Forelimb muscle (tissue), 1 donor: Measurements from ENCODE around the gene IFIH1. TPM values are rescaled to one million over a fixed set of nuclear protein-coding genes. Genes with fewer than 3 reads are reported as not detected.

Experiments used
- DNase-seq: peaks from one replicate; pipeline ENCODE4 v3.0.0-alpha.2; 2013; ENCODE audit warnings: low read depth
- polyA plus RNA-seq: library from polyadenylated mRNA; unstranded; fragments of 120-200 nt; gene quantifications from one replicate; pipeline ENCODE4 v1.2.1, GENCODE V29; 2013; ENCODE audit not compliant: insufficient read length

Gene IFIH1
- polyA plus RNA-seq, 1 donor: 2.3 TPM

DNA sequence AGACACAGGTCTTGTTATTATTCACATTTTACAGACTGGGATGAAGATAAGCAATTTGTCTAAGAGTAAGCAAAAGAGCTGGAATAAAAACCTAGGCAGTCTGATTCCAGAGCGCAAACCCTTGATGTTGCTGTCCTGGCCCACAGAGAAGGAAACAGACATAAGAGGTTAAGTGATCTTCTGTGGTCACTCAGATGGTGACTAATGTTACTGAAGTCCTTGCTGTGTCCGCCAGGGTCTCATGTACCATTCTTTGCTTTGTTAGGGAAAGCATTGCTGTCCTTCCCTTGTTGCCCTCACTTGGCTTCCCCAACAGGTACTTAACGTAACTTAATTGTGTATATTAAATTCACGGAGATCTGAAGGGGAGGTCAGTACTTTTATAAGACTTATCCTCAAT lies 60.3 kb downstream of the IFIH1 start:
- no peak for DNase-seq

DNA sequence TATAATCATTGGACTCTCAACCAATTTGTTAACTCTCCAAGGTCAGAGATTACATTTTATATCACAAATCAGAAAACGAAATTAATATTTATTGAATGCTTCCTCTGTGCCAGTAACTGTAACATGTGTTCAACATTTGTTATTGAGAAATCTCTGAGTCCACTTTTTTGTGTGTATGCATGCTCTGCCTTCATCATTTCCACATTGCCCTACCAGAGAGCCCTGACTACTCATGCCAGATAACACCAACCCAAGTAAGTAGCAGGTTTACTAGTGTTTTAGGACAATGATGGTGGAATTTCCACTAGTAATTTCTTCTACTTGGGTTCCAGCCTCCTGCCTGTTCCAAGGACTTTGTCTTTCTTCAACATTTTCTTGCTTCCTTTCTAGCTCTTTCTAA lies 61.1 kb downstream of the IFIH1 start:
- no peak for DNase-seq

DNA sequence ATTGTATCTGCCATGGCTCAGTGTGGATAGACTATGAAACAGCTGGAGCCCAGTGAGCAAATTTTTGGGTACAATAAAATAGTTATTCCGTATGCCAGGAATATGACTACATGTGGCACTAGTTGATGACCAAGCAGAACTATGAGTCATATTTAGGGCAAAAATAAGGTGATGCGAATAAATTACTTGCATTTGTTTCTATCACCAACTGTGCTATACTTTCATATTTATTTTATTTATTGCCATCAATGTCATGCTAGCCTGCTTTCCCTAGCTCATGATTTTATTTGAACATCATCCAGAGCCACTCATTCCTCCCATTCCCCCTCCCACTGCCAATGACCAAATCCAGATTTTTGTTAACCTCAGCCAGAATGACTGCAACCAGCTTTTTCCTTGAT lies 61.9 kb downstream of the IFIH1 start:
- no peak for DNase-seq

DNA sequence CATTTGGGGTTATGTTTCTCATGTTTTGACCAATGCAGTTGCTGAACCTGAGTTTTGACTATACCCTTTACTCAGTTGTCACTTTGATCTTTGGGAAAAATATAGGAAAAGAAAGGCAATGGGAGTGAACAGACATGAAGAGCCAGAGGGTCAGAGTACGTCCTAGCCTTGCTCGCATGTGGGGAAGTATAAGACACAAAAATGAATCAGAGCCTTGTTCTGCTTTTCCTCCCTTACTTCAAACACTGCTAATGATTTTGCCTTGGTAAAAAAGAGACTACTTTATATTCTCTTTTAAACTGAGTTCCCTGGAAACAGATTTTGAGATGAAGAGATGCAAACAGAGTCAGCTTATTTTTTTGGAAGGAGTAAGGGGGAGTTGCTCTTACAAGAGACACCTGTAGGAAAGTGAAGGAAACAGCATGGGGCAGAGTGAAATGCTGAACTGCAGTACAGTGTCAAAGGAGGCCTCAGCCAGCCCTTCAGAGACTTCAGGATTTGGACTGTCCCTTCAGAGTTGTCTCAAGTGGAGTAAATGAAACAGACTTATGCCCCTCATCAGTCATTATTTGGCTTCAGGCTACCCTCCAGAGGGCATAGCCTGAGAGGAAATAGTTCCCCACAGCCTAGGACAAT lies 64.1 kb downstream of the IFIH1 start:
- no peak for DNase-seq

DNA sequence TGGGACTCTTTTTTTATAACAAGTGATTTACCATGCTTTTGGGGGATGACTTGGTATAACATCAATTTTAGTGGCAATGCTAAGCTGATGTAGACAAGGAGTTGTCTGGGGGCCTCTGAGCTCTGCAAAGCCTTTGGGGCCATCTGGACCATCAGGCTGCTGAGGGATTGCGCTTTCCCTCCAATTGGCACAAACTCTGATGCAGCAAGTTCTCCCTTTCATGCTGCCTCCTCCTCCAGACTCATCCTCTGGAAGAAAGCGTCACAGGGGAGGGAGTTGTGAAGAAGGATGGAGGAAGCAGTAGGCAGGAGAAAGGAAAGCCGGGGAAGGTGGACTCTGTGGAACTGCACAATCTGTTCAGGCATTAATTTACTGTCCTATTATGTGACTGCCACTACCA lies 65.0 kb downstream of the IFIH1 start:
- DNase-seq: no peak

DNA sequence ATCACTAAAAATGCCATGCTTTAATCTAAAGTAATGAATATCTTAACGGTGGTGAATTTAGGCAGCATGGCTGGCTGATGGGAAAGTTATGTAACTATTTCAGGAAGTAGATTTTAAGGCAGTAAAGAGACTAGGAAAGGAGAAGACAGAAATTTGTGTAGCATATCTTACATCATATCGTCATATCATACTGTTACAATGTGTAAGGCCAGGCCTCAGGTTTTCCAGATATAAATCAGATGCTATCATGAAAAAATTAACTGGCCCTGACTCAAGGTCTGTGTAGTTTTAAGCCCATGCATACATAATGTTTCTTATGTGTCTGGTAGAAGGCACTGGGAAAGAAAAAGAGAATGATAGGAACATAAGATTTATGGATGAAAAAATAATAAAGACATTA lies 66.3 kb downstream of the IFIH1 start:
- no peak for DNase-seq

DNA sequence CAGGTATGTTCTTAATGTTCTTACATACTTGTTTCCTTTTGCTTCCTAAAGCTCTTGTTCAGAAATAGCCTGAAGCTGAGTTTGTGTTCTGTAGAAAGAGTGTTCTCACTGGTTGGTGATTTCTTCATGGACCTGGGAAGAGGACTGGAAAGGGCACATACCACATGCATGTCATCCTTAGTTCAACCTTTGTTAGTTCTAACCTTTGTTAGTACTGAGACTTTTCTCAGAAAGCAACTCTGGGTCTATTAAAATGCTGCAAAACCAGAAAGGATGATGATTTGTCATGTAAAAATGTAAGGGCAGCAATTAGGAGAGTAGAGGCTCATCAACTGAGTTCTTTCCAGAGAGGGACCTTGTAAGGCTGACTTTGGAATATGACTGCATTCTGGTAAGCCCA lies 72.7 kb downstream of the IFIH1 start:
- no peak for DNase-seq

DNA sequence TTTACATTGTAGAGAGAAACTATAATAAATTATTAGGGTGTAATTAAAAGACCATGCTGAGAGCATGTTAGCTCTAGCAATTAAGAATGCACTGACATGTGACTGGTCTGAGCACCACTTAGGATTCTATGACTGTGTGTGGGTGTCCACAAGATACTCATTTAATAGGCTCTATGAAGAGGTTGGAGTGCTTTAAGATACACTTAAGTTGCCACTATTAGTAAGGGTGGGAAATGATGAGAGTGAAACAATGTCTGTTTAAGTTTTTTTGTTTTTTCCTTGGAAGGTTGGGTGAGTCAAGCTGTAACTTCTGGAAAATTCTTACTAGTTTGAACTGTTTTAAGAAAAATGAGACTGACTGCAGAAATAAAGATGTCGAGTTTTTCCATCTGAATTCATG lies 73.4 kb downstream of the IFIH1 start:
- no peak for DNase-seq

DNA sequence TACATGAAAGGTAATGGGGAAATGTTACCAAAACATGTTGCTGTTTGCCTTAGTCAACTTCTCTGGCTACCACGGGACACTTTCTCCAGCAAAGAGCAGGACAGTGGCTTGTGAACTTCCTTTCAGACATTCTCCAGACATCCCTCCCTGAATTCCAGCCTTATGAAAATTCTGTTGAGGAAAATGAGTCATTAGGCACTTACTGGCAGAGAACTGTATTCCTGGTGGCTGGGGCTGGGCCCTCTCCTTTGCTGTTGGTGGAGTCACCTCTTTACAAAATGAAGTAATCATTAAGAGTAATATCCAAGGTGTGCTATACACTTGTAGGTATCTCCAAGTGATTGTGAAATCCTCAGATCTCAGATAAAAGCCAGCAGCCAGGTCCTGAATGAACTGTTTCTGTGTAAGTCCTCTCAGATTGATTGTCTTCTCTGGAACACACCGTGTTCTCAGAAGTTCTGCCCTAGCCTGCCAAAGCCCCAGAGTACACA lies 73.9 kb downstream of the IFIH1 start:
- no peak for DNase-seq

DNA sequence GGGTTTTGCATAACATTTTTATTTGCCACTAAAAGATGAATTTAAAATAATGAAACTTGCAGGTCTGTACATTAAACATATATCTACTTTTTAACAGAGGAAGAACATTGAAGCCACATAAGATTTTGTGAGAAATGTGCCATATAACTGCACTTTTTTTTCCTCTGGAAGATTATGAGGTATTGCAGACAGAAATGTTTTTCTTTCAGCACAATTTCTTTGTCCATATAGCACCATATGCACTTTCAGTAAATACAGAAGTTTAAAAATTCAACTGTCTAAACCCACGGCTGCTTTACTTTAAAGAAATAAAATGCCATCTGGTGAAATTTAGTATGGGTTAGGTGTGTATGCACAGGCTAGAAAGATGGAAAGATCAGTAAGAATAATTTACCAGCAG lies 74.8 kb downstream of the IFIH1 start:
- no peak for DNase-seq

DNA sequence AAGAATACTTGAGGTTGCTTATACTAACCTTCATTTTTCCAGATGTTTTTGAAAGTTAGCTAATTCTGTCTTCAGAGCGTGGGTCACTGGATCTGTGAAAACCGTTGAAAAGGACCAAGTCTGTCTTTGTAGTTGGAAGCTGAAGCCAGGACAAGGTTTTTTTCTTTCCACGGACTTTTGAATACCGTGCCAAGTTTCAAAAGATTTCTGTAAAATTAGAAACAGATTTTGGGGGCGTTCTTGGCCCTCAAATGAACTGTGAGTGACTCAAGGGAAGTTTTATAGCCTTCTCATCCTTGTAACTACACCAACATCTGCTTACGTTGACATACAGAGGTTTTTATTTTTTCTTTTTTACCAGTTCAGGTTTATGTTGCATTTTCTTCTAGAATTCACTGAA lies 75.2 kb downstream of the IFIH1 start, which contains the start of gene FAP:
Gene FAP, minus strand, starts transcription at position 152 of the 400 bp plus-strand sequence. Its CDS starts 118 bp downstream, at position 34.
- DNase-seq: peak; percentile 83

DNA sequence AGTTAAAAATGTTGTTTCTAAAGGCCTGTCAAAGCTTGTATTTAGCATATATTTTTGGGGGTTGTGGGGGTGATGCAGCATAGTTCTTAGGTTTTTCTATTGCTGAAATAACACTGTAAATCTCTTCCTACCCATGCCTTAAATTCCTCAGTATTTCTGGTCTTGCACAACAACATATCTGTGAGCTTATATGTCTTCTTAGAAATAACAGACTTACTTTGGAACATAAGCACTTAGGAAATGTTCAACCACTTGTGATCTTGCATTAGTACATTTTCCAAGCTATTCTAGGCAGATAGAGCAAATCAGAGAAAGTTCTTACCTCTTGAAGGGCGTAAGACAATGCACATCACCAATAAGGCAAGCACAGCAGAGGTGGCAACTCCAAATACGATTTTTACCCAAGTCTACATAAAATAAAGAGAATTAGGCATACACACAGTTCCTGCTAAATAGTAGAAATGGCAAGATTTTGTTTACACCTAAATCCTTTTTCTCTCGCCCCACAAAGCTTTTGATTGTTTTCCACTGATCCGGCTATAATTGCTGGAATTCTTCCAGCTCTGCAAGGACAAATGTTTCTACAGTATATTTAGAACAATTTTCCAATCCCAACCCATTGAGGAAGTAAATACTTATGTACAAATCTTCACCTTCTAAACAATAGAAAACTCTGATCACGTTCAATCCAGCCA lies 75.8 kb downstream of the IFIH1 start:
- DNase-seq: no peak

DNA sequence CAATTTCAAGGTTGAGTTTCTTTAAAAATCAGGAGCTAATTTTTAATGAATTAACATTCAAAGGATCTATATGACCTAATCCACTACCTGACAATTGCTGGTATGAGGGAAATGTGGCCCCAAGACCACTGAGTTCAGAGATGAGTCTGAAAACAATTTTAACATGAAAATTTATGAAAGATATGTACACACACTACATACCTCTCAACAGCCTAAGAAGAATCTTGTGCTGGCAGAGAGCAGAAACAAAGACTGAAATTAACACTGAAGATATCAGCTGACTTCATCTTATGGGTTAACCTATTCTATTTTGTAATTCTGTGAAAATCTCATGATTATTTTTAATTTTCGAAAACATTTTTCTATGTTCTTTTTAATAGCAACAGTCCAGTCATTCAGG lies 76.9 kb downstream of the IFIH1 start:
- no peak for DNase-seq

DNA sequence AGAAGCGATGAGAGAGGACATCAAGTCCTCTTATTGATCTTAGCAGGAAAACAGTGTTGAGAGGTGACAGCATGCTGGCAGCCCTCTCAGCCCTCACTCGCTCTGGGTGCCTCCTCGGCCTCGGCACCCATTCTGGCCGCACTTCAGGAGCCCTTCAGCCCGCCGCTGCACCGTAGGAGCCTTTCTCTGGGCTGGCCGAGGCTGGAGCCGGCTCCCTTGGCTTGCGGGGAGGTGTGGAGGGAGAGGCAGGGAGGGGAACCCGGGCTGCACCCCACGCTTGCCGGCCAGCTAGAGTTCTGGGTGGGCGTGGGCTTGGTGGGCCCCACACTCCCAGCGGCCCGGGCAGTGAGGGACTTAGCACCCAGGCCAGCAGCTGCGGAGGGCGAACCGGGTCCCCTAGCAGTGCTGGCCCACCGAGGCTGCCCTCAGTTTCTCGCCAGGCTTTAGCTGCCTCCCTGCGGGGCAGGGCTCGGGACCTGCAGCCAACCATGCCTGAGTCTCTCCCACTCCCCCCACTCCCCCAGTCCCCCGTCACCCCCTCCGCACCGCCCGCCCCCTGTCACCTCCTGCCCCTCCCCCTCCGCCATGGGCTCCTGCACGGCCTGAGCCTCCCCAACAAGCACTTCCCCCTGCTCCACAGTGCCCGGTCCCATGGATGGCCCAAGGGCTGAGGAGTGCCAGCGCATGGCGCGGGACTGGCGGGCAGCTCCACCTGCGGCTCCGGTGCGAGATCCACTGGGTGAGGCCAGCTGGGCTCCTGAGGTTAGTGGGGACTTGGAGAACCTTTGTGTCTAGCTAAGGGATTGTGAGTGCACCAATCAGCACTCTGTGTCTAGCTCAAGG lies 83.6 kb downstream of the IFIH1 start:
- DNase-seq: no peak

DNA sequence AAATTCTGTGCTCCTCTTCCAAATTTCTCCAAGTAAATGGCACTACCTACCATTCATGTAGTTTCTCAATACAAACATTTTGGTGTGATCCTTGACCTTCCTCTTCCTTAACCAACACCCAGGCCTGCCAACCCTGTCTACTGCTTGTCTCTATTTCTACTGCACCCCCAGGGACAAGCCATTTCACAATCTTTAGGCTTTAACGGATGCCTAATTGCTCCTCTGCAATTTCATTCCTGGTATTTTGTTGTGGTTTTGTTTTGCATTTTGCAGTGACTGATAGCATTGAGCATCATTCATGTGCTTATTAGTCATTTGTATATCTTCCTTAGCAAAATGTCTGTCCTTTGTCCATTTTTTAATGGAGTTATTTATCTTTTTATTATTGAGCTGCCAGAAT lies 85.3 kb downstream of the IFIH1 start:
- no peak for DNase-seq

DNA sequence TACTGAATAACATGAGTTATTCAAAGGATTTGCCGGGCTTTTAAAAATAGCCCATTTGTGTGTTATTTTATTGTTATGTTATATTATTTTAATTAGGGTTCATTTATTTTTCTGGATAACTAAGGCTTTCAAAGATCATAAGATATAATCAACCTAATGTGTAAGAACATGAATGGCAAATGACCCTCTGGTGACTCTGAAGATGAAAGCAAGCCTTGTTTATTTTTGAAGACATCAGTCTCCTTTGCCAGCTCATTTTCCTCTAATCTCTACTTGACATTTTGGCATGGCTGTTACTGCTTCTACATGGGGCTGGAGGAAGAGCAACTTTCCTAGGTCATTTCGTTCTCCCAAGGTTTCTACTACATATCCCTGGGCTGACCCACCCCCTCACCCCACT lies 85.8 kb downstream of the IFIH1 start:
- DNase-seq: no peak

DNA sequence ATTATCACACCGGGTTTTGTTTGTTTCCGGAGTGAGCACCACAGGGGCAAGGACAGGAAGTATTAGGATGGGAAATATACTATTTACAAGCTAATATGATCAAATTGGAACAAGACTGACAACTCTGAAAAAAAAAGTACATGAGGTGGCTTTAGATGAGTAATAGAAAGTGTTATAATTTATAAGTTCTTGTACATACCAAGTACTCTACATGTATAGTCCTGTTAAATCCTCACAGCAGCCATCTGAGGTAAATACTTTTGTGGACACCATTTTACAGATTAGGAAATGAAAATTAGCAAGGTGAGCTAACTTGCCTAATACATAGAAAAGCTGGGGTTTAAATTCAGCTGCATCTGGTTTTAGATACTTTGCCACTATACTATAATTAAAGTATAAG lies 86.5 kb downstream of the IFIH1 start:
- no peak for DNase-seq

DNA sequence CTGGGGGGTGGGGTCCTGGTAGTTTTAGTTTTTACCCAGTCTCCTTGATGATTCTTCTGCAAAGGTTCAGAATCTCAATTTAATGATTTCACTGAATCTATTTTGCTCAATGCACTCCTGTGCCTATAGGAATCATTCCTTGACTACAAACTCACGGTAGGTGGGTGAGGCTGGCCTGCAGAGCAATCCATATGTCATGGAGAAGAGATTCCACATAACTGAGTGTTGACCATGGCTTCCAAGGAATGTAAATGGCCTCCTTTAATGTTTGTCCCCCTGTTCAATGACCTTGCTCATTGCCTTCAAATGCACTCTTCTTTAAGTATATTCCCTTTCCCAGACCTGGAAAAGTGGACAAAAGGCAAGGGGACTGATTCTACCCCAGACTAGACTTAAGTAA lies 87.7 kb downstream of the IFIH1 start:
- DNase-seq: no peak

DNA sequence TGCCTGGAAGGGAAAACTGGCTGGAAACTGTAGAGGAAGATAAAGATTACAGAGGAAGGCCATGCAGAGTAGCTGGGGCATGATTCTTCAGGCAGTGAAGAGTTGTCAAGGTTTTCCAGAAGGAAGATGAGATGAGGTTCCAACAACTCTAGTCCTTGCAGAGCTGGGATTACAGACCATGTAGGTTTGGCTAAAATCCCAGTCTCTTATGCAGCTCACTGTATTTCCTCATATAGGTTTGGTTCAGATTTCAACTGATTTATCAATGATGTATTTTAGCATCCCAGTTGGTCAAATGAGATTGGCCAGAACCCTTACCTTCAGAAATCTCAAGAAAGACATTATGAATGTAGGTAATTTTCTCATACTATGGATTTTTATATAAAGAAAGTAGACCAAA lies 91.6 kb downstream of the IFIH1 start:
- no peak for DNase-seq

DNA sequence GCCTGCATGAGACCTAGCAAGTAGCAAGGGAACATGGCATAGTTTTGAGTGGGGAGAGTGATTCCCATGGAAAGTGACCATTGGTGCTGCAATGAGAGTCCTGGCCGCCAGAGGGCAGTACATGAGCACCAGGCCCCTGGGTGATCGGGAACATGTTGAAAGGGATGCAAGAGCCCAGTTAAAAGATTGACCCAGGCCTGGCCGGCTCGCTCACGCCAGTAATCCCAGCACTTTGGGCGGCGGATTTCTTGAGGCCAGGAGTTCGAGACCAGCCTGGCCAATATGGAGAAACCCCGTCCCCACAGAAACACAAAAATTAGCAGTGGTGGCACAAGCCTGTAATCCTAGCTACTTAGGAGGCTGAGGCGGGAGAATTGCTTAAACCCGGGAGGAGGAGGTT lies 97.4 kb downstream of the IFIH1 start:
- no peak for DNase-seq

DNA sequence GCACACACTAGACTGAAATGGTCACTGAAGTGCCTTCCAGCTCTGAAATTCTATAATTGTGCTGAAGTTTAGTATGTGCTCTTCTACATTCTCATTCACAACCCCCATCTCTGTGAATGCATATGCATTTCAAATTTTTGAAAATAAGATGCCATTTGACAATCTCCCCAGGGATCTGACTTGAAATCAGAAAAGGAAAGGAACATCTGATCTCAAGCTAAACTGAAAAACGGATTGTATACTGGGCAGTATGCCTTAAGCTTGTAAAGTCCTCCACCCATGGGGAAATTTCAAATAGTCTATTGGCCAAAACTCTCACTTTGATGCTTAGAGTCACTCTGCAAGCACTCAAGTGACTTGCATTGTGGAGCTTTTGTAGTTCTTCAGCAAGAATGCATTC lies 98.1 kb downstream of the IFIH1 start:
- DNase-seq: peak; percentile 82

DNA sequence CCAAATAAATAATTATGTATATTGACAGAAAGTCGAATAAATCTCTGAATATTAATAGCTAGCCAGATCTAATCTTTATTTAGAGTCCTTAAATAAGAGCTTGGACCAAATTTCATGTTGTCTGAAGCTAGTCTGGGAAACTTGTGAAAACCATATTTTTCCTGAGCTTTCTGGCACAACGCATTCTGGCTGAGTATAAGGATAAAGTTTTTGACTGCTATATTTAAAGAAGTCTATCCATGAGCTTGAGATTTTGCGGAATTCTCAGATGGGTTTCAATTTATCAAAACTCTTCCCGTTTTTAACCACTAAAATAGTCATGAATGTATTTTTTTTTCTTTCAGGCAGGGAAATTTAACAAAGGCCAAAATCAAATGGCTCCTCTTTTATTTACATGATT lies 99.1 kb downstream of the IFIH1 start:
- DNase-seq: peak; percentile 72

DNA sequence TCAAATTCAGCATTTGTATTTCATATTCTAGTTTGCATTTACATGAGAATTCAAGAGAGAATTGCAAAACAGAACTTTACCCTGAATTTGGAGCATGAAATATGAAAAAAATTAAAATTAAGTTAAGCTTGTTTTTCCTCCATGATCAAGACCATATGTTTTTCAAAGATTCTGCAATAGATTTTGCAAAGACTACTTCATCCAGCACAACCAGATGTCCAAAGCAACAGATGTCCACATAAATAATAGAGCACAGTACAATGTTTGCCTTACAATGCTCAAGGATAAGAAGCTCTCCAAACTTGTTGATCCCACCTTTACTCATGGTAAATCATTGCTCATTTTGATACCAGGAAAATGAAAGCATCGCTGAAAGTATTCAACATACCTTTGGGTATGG lies 100.9 kb downstream of the IFIH1 start:
- peak; percentile 66 for DNase-seq
